MM.1S (cell line): ENCODE measurements around the gene MYRFL.

ENCODE experiments used
- DNase-seq: peaks from one replicate; pipeline ENCODE4 v3.0.0-alpha.2; 2015
- H2AFZ ChIP-seq: fragments of 300-600 bp; sonication (generic); 2 replicates; pipeline ENCODE4 v1.6.0; 2016; ENCODE audit warnings: antibody characterized with exemption, low read length
- H3F3A ChIP-seq: fragments of 300-600 bp; sonication (generic); 2 replicates; pipeline ENCODE4 v1.6.1; 2016; ENCODE audit warnings: mild to moderate bottlenecking, antibody characterized with exemption, low read length, moderate library complexity, mixed read lengths; ENCODE audit not compliant: insufficient read depth
- H3K27ac ChIP-seq: fragments of 300-600 bp; sonication (generic); 2 replicates; pipeline ENCODE4 v1.5.1; 2016; ENCODE audit warnings: mild to moderate bottlenecking, low read length
- H3K27me3 ChIP-seq: fragments of 300-600 bp; sonication (generic); replicated peaks from 2 replicates; pipeline ENCODE4 v1.6.0; 2016; ENCODE audit warnings: low read length; ENCODE audit not compliant: insufficient read depth
- H3K36me3 ChIP-seq: fragments of 300-600 bp; sonication (generic); replicated peaks from 2 replicates; pipeline ENCODE4 v1.6.1; 2016; ENCODE audit warnings: mild to moderate bottlenecking, low read length, mixed read lengths; ENCODE audit not compliant: insufficient read depth
- H3K4me1 ChIP-seq: fragments of 300-600 bp; sonication (generic); 2 replicates; pipeline ENCODE4 v1.6.1; 2016; ENCODE audit warnings: low read length, mixed read lengths
- H3K4me2 ChIP-seq: fragments of 300-600 bp; sonication (generic); 2 replicates; pipeline ENCODE4 v1.6.0; 2016; ENCODE audit warnings: low read depth, low read length
- H3K4me3 ChIP-seq: fragments of 300-600 bp; sonication (generic); 2 replicates; pipeline ENCODE4 v1.5.1; 2016; ENCODE audit warnings: low read length, mixed read lengths
- H3K79me2 ChIP-seq: fragments of 300-600 bp; sonication (generic); 2 replicates; pipeline ENCODE4 v1.6.1; 2016; ENCODE audit warnings: mixed run types, low read length, mixed read lengths
- H3K9ac ChIP-seq: fragments of 300-600 bp; sonication (generic); 2 replicates; pipeline ENCODE4 v1.6.1; 2016; ENCODE audit warnings: low read length, mixed read lengths
- H3K9me2 ChIP-seq: fragments of 300-600 bp; sonication (generic); replicated peaks from 2 replicates; pipeline ENCODE4 v1.6.1; 2016; ENCODE audit warnings: mild to moderate bottlenecking, low read length, mixed read lengths; ENCODE audit not compliant: insufficient read depth
- H3K9me3 ChIP-seq: fragments of 300-600 bp; sonication (generic); replicated peaks from 2 replicates; pipeline ENCODE4 v1.6.1; 2016; ENCODE audit warnings: mild to moderate bottlenecking, low read length, mixed read lengths; ENCODE audit not compliant: insufficient read depth
- H4K20me1 ChIP-seq: fragments of 300-600 bp; sonication (generic); 2 replicates; pipeline ENCODE4 v1.6.1; 2016; ENCODE audit warnings: mild to moderate bottlenecking, low read length, moderate library complexity, mixed read lengths; ENCODE audit not compliant: insufficient read depth
- CTCF ChIP-seq: fragments of 300-600 bp; sonication (generic); IDR thresholded peaks from 2 replicates; pipeline ENCODE4 v1.5.1; 2016; ENCODE audit warnings: antibody characterized with exemption, low read length, mixed read lengths
- EZH2 ChIP-seq: fragments of 300-600 bp; sonication (generic); optimal IDR thresholded peaks from 2 replicates; pipeline ENCODE3; 2017; ENCODE audit warnings: low read depth, mild to moderate bottlenecking, antibody characterized with exemption, low read length, mixed read lengths
- EZH2phosphoT487 ChIP-seq: fragments of 300-600 bp; sonication (generic); IDR thresholded peaks from 2 replicates; pipeline ENCODE4 v1.6.1; 2018; ENCODE audit warnings: antibody characterized with exemption, low read length

MYRFL gene

GRCh38 chr12:69833696-69834095 lies 8.7 kb downstream of the MYRFL start:
- Histone ChIP-seq H3K4me2 (no peak overlapping the region), H3K9me2 (no peaks in the 10 kb centered on the region), H3K9me3 (no peaks in the 10 kb centered on the region), H4K20me1 (no peaks in the 10 kb centered on the region), H3K27me3 (no peaks in the 10 kb centered on the region), H3K4me1 (no peaks in the 10 kb centered on the region), H3K79me2 (no peaks in the 10 kb centered on the region), H3K36me3 (no peaks in the 10 kb centered on the region), H3K9ac (no peak overlapping the region), H3K27ac (no peak overlapping the region), H2AFZ (no peak overlapping the region), H3K4me3 (no peak overlapping the region), H3F3A (no peaks in the 10 kb centered on the region)
- TF ChIP-seq CTCF (no peak), EZH2 (no peak), EZH2phosphoT487 (no peak)
- DNase-seq = no peak

DNA sequence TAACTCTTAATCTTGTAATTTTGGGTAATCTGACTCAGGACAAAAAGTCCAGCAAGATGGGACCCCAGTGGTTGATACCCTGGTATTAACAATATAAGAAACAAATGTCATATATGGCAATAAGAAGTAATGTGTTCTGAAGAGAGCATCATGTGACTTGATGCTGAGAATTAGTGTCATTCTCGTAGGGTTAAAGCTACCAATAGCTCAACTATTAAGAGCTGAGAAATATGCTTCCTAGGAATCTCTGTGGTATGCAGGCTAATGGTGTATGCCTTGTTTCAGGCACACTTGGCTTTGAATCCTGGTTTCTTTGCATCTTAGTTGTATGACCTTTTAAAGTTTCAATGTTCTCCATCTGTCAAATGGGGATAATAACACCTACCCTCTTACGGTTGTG lies 9.1 kb downstream of the MYRFL start:
- H3K4me2 ChIP-seq = no peak overlapping the region
- no peaks in the 10 kb centered on the region for H4K20me1 ChIP-seq
- no peak for DNase-seq

GRCh38 chr12:69834576-69834975 lies 9.5 kb downstream of the MYRFL start:
- Histone ChIP-seq H4K20me1 (no peaks in the 10 kb centered on the region), H3K4me1 (no peaks in the 10 kb centered on the region), H3K4me3 (no peak overlapping the region), H3K4me2 (no peak overlapping the region), H3K36me3 (no peaks in the 10 kb centered on the region), H3K9ac (no peak overlapping the region), H2AFZ (no peak overlapping the region), H3K27me3 (no peaks in the 10 kb centered on the region), H3K9me2 (no peaks in the 10 kb centered on the region), H3K79me2 (no peaks in the 10 kb centered on the region), H3K9me3 (no peaks in the 10 kb centered on the region), H3F3A (no peaks in the 10 kb centered on the region), H3K27ac (no peak overlapping the region)
- no peak for TF ChIP-seq EZH2phosphoT487
- no peak for TF ChIP-seq CTCF
- no peak for TF ChIP-seq EZH2
- no peak for DNase-seq

More for the DNA sequence above, 9.1 kb downstream of the MYRFL start:
- H3K27ac ChIP-seq = no peak overlapping the region
- no peak for TF ChIP-seq EZH2
- TF ChIP-seq EZH2phosphoT487 = no peak
- TF ChIP-seq CTCF = no peak
- no peaks in the 10 kb centered on the region for H3K27me3 ChIP-seq
- no peak overlapping the region for H3K4me3 ChIP-seq
- H3K36me3 ChIP-seq = no peaks in the 10 kb centered on the region
- no peaks in the 10 kb centered on the region for H3K9me3 ChIP-seq
- H3F3A ChIP-seq = no peaks in the 10 kb centered on the region
- H3K9ac ChIP-seq = no peak overlapping the region
- H2AFZ ChIP-seq = no peak overlapping the region
- no peaks in the 10 kb centered on the region for H3K9me2 ChIP-seq
- no peaks in the 10 kb centered on the region for H3K4me1 ChIP-seq
- no peaks in the 10 kb centered on the region for H3K79me2 ChIP-seq
